Kidney tubule cell (primary cell): ENCODE measurements around the gene SUCLG2.
A peak's percentile ranks its signal among the peaks of the same experiment; 100 is the strongest.

Source experiments
- DNase-seq: peaks from one replicate; pipeline ENCODE4 v3.0.0-alpha.2; 2018; ENCODE audit warnings: low spot score

SUCLG2 gene

DNA sequence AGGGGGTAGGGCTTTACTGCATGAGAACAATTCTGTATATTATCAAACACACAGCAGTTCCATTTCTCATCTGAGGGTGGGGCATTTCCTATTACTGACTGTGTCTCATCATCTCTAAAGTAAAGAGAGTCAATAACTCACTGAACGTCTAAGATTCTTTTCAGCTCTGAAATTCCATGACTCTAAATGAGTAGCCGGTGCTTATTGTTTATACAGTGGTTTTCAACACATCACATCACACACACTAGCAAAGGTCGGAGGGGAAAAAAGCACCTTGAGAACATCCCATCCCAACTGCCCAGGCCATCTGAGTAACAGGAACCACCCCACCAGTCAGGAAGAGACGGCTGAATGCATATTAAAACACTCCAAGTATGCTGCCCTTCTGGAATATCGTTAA lies 196.0 kb downstream of the SUCLG2 start:
- no peak for DNase-seq

DNA sequence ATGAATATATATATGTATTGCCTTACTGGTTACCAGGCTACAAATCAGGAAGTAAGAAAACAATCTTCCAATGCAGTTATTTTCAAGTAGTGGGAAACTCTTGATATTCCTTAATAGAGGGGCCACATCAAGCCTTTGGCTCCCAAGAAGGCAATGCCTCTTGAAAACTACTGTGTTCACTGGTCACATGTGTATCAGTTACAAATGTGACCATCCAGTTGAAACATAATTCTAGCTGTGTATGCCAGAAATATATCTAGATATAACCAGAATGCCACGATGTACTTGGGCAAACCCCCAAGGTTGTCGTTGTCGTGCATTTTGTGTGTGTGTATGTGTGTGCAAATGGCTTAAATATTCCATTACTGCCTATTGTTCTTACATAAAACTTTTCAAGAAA lies 200.8 kb downstream of the SUCLG2 start:
- DNase-seq, result no peak

DNA sequence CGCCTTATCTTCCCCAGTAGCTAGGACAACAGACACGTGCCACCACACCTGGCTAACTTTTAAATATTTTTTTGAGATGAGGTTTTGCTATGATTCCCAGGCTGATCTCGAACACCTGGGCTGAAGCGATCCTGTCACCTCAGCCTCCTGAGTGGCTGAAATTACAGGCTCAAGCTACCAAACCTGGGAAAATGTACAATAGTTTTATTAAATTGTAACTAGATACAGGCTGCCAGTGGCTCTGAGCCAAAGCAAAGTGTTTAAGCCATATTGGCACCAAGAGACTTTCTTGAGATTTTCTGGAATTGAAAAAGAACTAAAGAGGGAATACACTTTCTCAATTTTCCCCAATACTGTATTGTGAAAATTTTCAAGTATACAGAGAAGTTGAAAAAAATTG lies 204.3 kb downstream of the SUCLG2 start:
- no peak for DNase-seq

DNA sequence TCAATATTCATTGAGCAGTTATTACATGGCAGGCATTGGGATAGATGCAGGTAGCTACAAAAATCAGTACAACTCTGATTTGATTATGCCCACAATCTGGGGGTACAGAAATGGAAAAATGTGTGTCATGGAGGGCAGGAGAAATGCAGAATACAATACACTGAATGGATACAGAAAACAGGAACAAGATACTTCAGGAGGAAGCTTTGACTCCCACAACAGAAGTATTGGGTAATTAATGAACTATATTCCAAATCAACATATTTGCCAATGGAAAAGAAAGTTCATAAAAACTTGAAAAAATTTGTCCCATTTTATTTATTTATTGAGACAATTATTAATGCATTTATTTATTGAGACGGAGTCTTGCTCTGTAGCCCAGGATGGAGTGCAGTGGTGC lies 207.0 kb downstream of the SUCLG2 start:
- no peak for DNase-seq

DNA sequence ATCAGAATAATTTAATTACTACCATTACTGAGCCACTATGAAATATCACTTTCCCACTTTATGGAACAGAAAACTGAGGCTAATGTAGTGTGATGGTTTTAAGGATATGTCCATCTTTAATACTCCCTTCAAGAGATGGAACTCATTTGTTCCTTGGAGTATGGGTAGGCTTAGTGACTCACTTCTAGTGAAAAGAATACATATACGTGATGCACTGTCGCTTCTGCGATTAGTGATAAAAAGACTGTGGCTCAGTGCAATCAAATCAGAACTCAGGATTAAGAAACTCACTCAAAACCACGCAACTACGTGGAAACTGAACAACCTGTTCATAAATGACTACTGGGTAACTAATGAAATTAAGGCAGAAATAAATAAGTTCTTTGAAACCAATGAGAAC lies 216.6 kb downstream of the SUCLG2 start:
- no peak for DNase-seq

DNA sequence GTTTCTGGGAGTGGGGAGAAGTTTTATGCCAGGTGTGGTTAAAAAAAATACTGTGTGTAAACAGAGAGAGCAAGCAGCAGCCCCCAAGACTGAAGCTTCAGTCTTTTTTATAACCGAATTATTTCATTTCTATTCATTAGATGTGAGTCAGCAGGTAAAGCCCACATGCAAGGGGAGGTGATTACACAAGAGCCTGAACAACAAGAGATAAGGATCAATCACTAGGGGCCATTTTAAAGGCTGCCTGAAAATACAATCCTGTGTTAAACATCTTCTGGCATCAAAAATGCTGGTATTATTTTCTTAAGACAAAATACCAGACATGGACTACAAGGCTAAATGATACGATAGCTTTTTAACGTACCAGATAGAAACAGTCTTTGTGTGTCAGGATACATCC lies 217.3 kb downstream of the SUCLG2 start:
- no peak for DNase-seq

DNA sequence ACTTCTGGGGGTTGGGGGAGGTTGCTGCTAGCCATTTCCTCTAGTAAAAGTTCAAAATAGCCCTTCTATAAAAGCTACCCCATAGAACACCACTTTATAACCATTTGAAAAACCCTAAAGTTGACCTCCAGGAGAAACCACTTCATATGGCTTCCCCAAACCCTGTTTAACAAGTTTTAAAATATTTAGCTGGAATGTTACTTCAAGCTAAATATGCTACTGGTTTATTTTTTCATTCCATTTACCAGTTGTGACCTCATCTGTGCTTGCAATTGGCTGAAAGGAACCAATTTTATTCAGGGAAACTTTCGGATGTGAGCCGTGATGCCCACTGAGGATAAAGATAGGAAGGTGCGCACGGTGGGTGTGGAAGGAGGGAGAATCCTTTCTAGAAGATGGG lies 221.3 kb downstream of the SUCLG2 start:
- no peak for DNase-seq

DNA sequence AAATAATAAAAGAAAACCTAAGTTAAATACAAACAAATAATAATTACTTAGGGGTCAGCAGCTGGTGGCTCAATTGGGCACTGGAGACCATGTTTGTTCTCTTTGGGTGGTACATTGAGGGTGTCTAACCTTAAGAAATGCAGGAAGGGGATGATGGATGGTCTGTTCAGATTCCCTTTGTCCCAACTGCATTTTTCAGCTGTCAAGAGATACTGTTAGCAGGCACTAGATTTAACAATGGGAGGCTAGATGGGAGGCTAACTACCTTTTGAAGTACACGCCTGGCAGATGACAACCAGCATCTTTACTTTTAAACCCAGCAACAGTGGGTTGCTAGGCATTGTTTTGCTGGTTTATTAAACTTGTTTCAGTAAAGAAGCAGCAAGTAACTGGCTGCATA lies 222.5 kb downstream of the SUCLG2 start:
- DNase-seq, result no peak

DNA sequence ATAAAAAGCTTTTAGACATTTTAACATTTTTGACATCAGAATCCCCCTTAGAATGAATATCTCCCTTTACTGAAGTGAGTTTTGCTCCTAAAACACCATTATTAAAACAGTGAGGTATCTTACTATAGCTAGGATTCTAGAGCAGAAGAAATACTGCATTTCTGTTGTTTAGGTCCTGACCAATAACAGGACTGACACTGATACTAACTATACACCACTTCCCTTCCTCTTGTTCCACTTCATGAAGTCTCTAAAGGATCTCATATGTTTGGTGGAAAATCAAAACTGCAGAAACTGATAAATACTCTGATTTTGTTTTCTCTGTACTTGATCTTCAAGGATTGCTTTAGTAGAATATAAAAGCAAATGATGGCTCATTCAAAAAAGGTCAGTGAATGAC lies 230.7 kb downstream of the SUCLG2 start:
- no peak for DNase-seq

DNA sequence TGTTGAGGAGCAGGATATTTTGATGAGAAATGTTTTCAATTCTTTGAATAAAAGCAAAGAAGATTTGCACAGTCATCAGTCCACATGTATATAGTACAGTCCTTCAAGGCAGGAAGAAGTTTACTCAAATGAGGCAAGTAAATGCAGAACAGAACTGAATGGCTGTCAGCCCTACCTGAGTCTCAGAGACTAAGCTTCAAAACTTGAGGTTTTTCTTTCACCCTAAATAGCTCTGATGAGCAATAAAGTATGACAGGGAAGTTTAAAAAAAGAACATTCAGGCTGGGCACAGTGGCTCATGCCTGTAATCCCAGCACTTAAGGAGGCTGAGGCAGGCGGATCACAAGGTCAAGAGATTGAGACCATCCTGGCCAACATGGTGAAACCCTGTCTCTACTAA lies 232.5 kb downstream of the SUCLG2 start:
- no peak for DNase-seq

DNA sequence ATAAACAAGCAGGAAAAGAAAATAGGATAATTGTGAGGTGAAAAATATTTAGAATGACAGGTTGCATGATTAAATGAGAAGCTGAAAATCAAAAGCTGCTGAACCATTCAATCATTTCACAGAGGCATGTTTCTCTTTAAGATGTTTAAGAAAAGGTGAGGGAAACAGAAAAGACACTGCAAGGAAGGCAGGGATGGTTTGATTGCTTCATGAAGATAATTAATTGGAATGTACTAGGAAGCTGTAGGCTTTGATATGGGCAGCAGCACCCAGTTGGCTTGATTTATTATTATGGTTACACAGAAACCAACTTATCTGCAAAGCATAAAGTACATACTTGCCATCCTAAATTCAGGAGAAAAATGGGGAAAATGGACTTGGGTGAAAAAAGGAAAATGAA lies 234.6 kb downstream of the SUCLG2 start:
- no peak for DNase-seq

DNA sequence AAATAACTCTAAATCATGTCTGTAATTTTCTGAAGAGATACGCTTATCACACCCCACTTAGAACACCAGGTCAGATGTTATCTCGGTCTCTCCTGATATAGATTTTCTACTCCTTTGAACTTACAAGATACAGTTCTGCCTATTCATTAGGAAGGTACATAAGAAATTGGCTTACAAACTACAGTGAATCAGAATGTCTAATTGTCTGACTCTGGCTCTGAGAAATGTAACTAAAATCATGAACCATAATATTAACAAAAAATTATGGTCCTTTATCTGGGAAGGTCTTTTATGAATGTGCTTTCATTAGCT lies 235.2 kb downstream of the SUCLG2 start:
- no peak for DNase-seq

DNA sequence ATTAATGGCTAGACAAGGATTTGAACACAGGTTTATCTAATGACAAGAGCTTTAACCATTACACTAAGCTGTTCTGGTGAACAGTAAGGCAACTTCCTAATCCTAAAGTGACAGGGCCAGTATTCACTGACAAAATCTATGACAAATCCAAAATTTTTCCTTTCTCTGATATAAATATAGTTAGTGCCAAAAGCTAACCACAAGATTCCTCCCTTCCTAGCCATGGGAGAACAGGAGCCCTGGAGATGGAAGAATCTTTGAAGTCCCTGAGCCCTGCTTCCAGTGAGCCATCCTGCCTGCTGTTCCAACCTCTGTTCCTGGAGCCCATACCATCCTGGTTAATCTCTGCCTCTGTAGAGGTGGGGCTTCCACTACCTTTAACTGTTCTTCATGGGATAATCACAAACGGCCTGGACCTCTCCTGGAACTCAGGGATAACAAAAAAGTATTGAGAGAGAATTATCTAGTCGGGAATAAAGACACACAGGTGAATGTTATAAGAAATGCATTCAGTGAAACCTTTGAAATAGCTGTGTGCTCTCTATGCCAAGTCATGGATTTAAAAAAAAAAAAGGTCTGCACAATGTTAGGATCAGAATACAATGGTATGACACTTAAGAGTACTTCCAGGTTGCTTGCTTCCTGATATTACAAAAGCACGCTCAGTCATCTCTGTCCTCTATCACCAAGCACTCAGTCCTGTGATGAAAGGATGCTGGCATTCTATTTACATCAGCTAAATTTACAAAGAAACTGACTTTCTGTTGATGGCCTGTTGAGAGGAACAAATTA lies 235.8 kb downstream of the SUCLG2 start:
- no peak for DNase-seq

DNA sequence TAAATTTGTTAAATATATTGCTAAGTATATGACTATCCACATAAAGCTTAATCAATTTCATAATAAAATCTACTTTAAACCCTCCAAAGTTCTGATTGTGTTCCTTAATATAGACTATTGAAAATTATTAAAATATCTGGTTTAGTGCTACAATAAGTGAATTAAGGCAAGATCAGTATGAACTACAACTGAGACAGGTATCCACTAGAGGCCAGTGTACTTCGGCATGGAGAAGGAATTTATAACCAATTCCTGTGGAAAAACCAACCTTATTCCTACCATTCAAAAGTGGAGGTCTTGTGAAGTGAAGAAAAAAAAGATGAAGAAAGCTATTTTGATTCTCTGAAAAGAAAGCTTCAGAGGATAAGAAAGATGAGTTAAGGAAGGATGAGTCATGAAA lies 237.7 kb downstream of the SUCLG2 start:
- DNase-seq, result no peak

DNA sequence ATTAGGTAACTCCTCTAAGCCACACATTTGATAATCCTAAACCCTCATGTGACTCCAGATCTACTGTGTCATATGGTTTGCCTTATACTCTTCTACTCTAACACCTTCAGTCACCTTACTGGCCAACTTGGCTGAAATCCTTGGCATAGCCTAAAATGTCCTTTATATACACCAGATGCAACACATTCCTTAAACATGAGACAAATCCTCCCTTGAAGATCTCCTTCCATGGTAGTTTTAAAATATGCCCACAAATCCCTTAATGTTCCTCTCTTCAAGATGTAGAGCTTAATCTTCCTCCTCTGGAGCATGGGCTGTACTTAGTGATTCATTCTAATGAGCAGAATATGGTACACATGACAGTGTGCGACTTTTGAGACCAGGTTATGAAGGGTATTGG lies 238.9 kb downstream of the SUCLG2 start:
- DNase-seq, result peak; percentile 4

DNA sequence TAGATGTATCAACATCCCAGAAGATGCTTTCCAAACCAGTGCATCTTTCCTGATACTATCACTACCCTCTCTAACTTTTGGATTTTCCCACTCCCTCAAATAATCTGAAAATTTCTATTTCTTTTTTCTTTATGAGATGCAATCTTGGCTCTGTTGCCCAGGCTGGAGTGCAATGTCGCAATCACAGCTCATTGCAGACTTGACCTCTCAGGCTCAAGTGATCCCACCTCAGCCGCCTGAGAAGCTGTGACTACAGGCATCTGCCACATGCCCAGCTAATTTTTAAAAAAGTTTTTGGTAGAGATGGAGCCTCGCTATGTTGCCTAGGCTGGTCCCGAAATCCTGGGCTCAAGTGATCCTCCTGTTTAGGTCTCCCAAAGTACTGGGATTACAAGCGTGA lies 239.7 kb downstream of the SUCLG2 start:
- DNase-seq, result no peak

DNA sequence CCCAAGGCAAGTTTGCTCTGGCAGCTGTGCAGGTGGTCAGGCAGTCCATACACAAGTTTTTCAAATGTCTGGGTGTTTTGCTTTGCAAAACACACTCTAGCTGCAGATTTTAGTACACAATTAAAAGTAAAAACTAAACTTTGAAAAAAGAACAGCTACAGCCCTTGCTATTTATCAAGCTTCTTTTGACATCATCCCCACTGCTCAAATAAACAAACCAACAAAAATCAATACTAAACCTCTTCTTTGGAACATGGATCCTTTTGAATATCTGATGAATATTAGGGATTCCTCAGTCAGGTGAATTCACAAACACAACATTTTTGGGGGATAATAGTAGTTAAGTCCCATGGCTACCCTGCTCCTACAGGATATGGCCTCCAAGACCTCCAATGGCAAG lies 249.2 kb downstream of the SUCLG2 start:
- no peak for DNase-seq

DNA sequence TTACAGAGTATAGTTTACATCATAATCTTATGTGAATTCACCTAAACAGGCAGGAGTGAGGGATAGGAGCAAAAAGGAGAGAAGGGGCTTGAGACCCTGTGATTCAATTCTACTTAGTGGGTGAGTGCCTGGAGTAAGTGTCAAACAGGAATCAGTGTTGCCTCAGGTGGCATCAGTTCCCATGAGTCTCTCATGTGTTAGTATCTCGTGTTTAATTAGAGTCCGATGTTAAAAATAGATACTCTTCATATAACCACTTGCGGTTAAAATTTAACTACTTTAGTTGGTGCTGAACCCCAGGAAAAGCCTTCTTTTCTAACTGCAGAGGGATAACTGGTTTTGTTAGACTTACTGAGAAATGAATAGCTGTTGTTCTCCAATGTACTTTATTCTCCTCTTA lies 251.5 kb downstream of the SUCLG2 start:
- no peak for DNase-seq

DNA sequence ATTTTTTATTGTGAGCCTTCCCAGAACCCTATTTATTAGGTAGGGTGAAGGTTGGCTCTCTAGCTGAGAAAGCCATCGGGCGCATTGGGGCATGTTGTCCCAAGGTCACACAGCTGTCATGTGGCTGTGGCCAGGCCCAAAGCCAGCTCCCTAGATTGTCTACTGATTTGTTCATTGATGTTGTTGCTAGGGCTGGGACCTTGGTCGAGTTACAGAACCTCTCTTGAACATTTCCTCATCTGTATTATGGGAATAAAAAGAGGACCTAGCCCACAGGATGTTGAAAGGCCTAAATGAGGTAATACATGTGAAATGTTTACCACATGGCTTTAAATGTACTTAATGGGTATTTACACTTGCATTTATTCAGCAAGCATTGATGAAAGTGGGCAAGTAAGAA lies 252.5 kb downstream of the SUCLG2 start:
- DNase-seq, result no peak

DNA sequence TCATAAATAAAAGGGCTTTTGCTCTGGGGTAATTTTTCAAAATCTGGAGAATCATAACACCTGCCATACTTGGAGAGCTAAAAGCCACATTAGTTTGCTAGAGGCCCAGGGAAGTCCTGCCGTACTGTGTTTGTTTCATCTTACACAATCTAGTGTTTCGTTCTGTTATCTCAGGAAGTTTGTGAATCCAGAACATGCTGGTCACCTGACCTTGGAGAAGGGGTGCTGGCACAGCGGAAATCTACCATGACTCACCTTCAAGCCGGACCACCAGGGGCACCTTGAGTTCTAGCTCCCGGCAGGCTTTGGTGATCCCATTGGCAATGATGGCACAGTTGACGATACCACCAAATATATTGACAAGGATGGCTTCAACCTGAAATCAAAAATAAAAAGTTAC lies 253.9 kb downstream of the SUCLG2 start:
- DNase-seq, result no peak

DNA sequence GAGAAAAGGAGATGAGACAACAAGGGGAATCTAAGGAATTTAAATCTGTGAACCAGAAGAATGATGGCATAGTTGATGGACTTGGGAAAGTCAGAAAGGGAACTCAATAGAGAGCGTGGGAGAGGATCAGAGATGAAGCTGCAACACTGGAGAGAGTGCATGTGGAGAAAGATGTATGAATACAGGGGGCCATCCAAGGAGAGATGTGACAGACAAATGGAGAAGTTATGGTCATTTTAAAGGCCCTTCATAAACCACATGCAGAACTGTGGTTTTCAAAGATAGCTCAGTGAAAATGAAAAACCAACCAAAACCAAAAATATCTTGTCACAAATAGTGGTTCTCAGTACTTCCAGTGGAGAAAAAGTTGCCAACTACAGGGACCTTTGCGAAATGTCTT lies 265.2 kb downstream of the SUCLG2 start:
- no peak for DNase-seq

DNA sequence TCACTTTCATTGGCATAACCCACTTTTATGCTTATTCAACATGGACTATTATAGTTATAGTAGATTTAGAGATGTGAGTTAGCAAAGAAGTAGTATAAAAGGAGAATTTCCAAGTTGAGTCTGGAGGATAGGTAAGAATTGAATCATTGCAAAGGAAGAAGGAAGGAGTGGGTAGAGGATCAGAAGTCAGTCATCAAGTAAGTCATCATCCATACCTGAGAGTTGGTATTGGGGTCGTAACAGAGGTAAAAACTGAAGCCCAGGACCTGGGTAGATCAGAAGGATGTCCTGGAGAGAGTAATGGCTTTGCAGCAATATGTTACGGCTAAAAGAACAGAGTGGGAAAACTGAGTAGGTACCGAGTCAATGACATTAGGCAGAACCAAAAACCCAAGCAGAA lies 265.7 kb downstream of the SUCLG2 start:
- DNase-seq, result no peak

DNA sequence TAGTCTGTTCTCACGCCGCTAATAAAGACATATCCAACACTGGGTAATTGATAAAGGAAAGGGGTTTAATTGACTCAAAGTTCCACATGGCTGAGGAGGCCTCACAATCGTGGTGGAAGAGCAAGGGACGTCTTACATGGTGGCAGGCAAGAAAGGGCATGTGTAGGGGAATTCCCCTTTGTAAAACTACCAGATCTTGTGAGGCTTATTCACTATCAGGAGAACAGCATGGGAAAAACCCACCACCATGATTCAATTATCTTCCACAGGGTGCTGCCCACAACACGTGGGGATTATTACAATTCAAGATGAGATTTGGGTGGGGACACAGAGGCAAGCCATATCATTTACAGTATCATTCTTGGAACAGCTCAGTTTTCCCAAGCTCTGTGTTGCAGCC lies 268.0 kb downstream of the SUCLG2 start:
- DNase-seq, result peak; percentile 51

DNA sequence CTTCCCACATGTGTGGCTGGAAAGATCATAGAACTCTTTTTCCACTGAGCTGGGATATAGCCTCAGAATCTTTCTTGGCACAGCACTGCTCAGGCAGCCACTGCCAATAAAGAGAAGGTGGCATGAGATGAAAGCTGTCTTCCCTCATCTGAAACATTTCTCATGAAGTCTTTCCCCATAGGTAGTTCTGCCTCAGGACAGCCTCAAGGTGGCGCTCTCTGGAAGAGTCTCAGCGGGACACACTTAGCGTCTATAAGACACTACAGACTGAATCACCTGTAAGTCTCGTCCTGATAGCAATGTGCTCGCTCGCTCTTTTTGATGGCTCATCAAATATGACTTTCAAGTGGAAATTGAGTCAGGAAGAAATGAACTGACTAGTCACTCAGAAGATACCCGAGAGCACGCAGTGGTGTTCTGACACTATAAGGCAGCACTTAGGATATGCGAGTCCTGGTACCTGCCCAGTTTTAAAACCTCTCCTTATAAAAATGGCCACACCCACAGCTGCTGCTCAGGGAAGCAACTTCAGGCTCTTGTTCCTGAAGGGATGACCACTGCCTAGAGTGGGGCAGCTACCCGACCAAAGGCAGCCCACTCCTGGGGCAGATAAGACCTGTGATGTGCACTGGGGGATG lies 269.5 kb downstream of the SUCLG2 start:
- DNase-seq, result peak; percentile 29
